WTC11 (cell line): ENCODE data around the gene LHPP. TPM values are rescaled to one million over a fixed set of nuclear protein-coding genes. Genes with fewer than 3 reads are reported as not detected.

ENCODE experiments used
- ATAC-seq: fragments of 200-7000 bp; cut with Tn5 transposase; 2 replicates; pipeline ENCODE4 v1.10.0; 2021; ENCODE audit warnings: mild to moderate bottlenecking, moderate library complexity
- CTCF ChIA-PET: fragments of 300-600 bp; sonication (Branson Sonifier 250); formaldehyde crosslinking; loops from one replicate; lab custom pipeline; 2021; ENCODE audit warnings: antibody characterized with exemption; lab: Charles Lee
- POLR2A ChIA-PET: fragments of 350-600 bp; sonication (Branson Sonifier 250); formaldehyde crosslinking; loops from one replicate; lab custom pipeline; 2021; ENCODE audit warnings: antibody characterized with exemption; lab: Charles Lee
- DNase-seq: peaks from one replicate; pipeline ENCODE4 v3.0.0; 2021; ENCODE audit warnings: low spot score
- H3K27ac Mint-ChIP-seq: 2 replicates; pipeline ENCODE4 v1.8.0; 2021; ENCODE audit warnings: mixed read lengths
- H3K27me3 Mint-ChIP-seq: 2 replicates; pipeline ENCODE4 v1.8.0; 2021; ENCODE audit warnings: low read depth, mild to moderate bottlenecking, moderate library complexity, mixed read lengths
- H3K36me3 Mint-ChIP-seq: 2 replicates; pipeline ENCODE4 v1.8.0; 2021; ENCODE audit warnings: mixed read lengths
- H3K4me1 Mint-ChIP-seq: 2 replicates; pipeline ENCODE4 v1.8.0; 2022; ENCODE audit warnings: mixed read lengths
- H3K4me3 Mint-ChIP-seq: 2 replicates; pipeline ENCODE4 v1.8.0; 2021; ENCODE audit warnings: mild to moderate bottlenecking, moderate library complexity, mixed read lengths
- H3K9me3 Mint-ChIP-seq: 2 replicates; pipeline ENCODE4 v1.8.0; 2021; ENCODE audit warnings: mixed read lengths
- CBFB ChIP-seq: sonication (generic); formaldehyde crosslinking; IDR thresholded peaks from 2 replicates; pipeline ENCODE4 v1.8.1; 2022; ENCODE audit warnings: mild to moderate bottlenecking, low read depth, missing genetic modification reagents
- CREB1 ChIP-seq: sonication (generic); formaldehyde crosslinking; IDR thresholded peaks from 2 replicates; pipeline ENCODE4 v1.8.0; 2023; ENCODE audit warnings: mild to moderate bottlenecking, missing genetic modification reagents
- FOXK1 ChIP-seq: sonication (generic); formaldehyde crosslinking; IDR thresholded peaks from 2 replicates; pipeline ENCODE4 v1.8.0; 2022; ENCODE audit warnings: mild to moderate bottlenecking, moderate library complexity, missing genetic modification reagents
- HMGA2 ChIP-seq: fragments of 250-450 bp; sonication (Bioruptor Pico); IDR thresholded peaks from 2 replicates; pipeline ENCODE4 v1.4.0; 2021; ENCODE audit warnings: mild to moderate bottlenecking, moderate library complexity
- KAT7 ChIP-seq: sonication (generic); formaldehyde crosslinking; IDR thresholded peaks from 2 replicates; pipeline ENCODE4 v1.8.1; 2023; ENCODE audit warnings: missing genetic modification reagents, mild to moderate bottlenecking, borderline replicate concordance
- OVOL2 ChIP-seq: fragments of 250-450 bp; sonication (Bioruptor Pico); IDR thresholded peaks from 2 replicates; pipeline ENCODE4 v1.9.0; 2021; ENCODE audit warnings: mild to moderate bottlenecking, borderline replicate concordance
- PRRX2 ChIP-seq: fragments of 250-450 bp; sonication (Bioruptor Pico); IDR thresholded peaks from 2 replicates; pipeline ENCODE4 v1.8.0; 2021; ENCODE audit warnings: mild to moderate bottlenecking
- RELA ChIP-seq: sonication (generic); formaldehyde crosslinking; IDR thresholded peaks from 2 replicates; pipeline ENCODE4 v1.8.1; 2022; ENCODE audit warnings: missing genetic modification reagents, mild to moderate bottlenecking, borderline replicate concordance
- SOX15 ChIP-seq: fragments of 250-450 bp; sonication (Bioruptor Pico); IDR thresholded peaks from 2 replicates; pipeline ENCODE4 v1.9.0; 2021; ENCODE audit warnings: mild to moderate bottlenecking
- TEAD4 ChIP-seq: sonication (generic); formaldehyde crosslinking; IDR thresholded peaks from 2 replicates; pipeline ENCODE4 v1.8.0; 2022; ENCODE audit warnings: mild to moderate bottlenecking, missing genetic modification reagents
- TP53 ChIP-seq: sonication (generic); formaldehyde crosslinking; IDR thresholded peaks from 2 replicates; pipeline ENCODE4 v1.8.1; 2023; ENCODE audit warnings: mild to moderate bottlenecking, missing genetic modification reagents
- ZNF219 ChIP-seq: sonication (generic); formaldehyde crosslinking; IDR thresholded peaks from 2 replicates; pipeline ENCODE4 v1.8.0; 2023; ENCODE audit warnings: missing genetic modification reagents, mild to moderate bottlenecking, borderline replicate concordance
- ZNF232 ChIP-seq: sonication (generic); formaldehyde crosslinking; IDR thresholded peaks from 2 replicates; pipeline ENCODE4 v1.8.0; 2022; ENCODE audit warnings: mild to moderate bottlenecking, missing genetic modification reagents
- ZNF416 ChIP-seq: fragments of 250-450 bp; sonication (Bioruptor Pico); IDR thresholded peaks from 2 replicates; pipeline ENCODE4 v1.9.0; 2021; ENCODE audit warnings: mild to moderate bottlenecking, inconsistent platforms
- total RNA-seq: library from RNA; stranded (reverse); gene quantifications from 3 replicates; pipeline ENCODE4 v1.2.3, GENCODE V29; 2021
- TF ChIP-seq, protein P1 (sequence below): sonication (generic); formaldehyde crosslinking; IDR thresholded peaks from 2 replicates; pipeline ENCODE4 v1.8.1; 2022; ENCODE audit warnings: mild to moderate bottlenecking, missing genetic modification reagents, moderate library complexity, borderline replicate concordance
- TF ChIP-seq, protein P2 (sequence below): fragments of 250-450 bp; sonication (Bioruptor Pico); IDR thresholded peaks from 2 replicates; pipeline ENCODE4 v1.9.0; 2021; ENCODE audit warnings: mild to moderate bottlenecking, borderline replicate concordance
- TF ChIP-seq, protein P3 (sequence below): sonication (generic); formaldehyde crosslinking; IDR thresholded peaks from 2 replicates; pipeline ENCODE4 v1.8.0; 2023; ENCODE audit warnings: missing genetic modification reagents, mild to moderate bottlenecking, borderline replicate concordance
- TF ChIP-seq, protein P4 (sequence below): sonication (generic); formaldehyde crosslinking; IDR thresholded peaks from 2 replicates; pipeline ENCODE4 v1.8.0; 2023; ENCODE audit warnings: mild to moderate bottlenecking, missing genetic modification reagents
- TF ChIP-seq, protein P5 (sequence below): sonication (generic); formaldehyde crosslinking; IDR thresholded peaks from 2 replicates; pipeline ENCODE4 v1.8.0; 2022; ENCODE audit warnings: mild to moderate bottlenecking, missing genetic modification reagents

LHPP gene
- total RNA-seq, 1 experiment from 2014 or later = 33.2 TPM

DNA sequence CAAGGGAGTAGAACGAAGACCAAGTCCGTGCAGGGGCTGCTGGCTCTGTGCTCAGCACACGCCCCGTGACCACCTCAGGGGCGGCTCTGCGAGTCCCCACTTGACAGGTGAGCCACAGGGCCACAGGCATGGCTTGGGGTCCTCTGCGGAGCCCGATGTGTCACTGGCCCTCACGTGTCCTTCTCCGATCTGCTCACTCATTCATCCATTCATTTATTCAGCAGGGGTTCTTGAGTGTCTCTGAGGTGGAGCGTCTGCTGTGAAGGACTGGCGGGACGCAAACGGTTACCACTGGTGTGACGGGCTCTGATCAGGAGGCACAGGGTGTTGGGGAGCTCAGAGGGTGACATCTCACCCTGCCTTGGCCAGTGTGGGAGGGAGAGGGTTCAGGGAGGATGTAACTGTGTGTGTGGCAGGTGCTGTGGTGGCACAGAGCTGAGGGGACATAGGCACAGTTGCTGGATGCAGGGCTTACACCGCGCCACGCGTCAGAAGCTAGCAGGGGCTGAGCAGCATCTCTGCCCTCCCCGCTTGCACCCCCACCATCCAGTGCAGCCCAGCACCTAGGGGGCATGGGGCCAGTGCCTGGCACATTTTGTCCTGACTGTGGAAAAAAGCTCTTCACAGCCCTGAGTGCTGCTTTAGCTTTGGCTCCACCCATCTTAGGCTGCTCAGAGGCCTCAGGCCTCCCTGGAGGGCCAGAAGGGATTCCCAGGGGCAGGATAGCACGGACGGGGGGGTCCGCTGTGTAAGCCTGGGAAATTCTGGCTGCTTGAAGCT lies 116.8 kb downstream of the LHPP start:
- peak overlapping the region; percentile 61; the same call in 1 of the 2 replicates for H3K27ac Mint-ChIP-seq
- H3K27me3 Mint-ChIP-seq = no peaks in the 10 kb centered on the region; the same call in 1 of the 2 replicates
- no peak for ATAC-seq
- H3K4me1 Mint-ChIP-seq = 0 out of 2 replicates have a peak, but pooled peaks cover 3% of the 10 kb centered on the region
- H3K4me3 Mint-ChIP-seq = no peak overlapping the region
- no peak for TF ChIP-seq CBFB (CRISPR knock-in tag)
- TF ChIP-seq RELA (CRISPR knock-in tag) = no peak
- no peak for TF ChIP-seq KAT7
- TF ChIP-seq, protein P1, sequence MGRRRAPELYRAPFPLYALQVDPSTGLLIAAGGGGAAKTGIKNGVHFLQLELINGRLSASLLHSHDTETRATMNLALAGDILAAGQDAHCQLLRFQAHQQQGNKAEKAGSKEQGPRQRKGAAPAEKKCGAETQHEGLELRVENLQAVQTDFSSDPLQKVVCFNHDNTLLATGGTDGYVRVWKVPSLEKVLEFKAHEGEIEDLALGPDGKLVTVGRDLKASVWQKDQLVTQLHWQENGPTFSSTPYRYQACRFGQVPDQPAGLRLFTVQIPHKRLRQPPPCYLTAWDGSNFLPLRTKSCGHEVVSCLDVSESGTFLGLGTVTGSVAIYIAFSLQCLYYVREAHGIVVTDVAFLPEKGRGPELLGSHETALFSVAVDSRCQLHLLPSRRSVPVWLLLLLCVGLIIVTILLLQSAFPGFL (CRISPR knock-in tag) = no peak
- TF ChIP-seq CREB1 (CRISPR knock-in tag) = no peak
- TF ChIP-seq, all 79 proteins: peak for 0
- CTCF ChIA-PET = interaction anchor here (0.9 to 1.7 kb wide), 3 partner anchors 13 to 92 kb away, joined by 3 to 7 read pairs (median 3); no protein-coding TSS in a partner anchor
- POLR2A ChIA-PET = no interaction called here
- Mint-ChIP-seq H3K9me3 (peaks cover 31% of the 10 kb centered on the region), H3K36me3 (peaks cover 14% of the 10 kb centered on the region)
- DNase-seq = no peak

DNA sequence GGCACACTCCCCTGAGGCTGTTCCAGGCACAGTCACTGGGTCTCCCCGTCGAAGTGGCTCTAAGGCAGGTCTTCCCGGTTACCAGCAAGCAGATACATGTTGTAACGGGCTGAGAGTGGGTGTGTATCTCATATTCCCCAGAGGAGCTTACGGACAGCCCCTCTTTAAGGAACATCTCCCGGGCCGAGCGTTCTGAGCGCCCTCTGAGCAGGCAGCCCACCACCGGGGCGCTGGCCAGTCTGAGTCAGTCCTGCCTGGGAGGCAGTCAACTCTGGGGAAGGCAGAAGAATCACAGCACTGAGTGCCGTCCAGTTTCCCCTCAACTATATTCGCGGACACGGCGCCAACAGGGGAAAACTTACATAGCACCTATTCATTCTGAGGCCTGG lies 117.4 kb downstream of the LHPP start:
- ChIA-PET POLR2A (no interaction called here), CTCF (interaction anchor here (0.9 to 1.7 kb wide), 3 partner anchors 13 to 92 kb away, joined by 3 to 7 read pairs (median 3); no protein-coding TSS in a partner anchor)
- Mint-ChIP-seq H3K4me1 (0 out of 2 replicates have a peak, but pooled peaks cover 3% of the 10 kb centered on the region), H3K27me3 (no peaks in the 10 kb centered on the region; the same call in 1 of the 2 replicates), H3K36me3 (peaks cover 14% of the 10 kb centered on the region), H3K4me3 (no peak overlapping the region), H3K9me3 (peaks cover 36% of the 10 kb centered on the region), H3K27ac (no peak overlapping the region)
- ATAC-seq = no peak
- no peak for DNase-seq
- TF ChIP-seq, protein P2, sequence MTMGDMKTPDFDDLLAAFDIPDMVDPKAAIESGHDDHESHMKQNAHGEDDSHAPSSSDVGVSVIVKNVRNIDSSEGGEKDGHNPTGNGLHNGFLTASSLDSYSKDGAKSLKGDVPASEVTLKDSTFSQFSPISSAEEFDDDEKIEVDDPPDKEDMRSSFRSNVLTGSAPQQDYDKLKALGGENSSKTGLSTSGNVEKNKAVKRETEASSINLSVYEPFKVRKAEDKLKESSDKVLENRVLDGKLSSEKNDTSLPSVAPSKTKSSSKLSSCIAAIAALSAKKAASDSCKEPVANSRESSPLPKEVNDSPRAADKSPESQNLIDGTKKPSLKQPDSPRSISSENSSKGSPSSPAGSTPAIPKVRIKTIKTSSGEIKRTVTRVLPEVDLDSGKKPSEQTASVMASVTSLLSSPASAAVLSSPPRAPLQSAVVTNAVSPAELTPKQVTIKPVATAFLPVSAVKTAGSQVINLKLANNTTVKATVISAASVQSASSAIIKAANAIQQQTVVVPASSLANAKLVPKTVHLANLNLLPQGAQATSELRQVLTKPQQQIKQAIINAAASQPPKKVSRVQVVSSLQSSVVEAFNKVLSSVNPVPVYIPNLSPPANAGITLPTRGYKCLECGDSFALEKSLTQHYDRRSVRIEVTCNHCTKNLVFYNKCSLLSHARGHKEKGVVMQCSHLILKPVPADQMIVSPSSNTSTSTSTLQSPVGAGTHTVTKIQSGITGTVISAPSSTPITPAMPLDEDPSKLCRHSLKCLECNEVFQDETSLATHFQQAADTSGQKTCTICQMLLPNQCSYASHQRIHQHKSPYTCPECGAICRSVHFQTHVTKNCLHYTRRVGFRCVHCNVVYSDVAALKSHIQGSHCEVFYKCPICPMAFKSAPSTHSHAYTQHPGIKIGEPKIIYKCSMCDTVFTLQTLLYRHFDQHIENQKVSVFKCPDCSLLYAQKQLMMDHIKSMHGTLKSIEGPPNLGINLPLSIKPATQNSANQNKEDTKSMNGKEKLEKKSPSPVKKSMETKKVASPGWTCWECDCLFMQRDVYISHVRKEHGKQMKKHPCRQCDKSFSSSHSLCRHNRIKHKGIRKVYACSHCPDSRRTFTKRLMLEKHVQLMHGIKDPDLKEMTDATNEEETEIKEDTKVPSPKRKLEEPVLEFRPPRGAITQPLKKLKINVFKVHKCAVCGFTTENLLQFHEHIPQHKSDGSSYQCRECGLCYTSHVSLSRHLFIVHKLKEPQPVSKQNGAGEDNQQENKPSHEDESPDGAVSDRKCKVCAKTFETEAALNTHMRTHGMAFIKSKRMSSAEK (CRISPR knock-in tag) = no peak
- TF ChIP-seq, protein P3, sequence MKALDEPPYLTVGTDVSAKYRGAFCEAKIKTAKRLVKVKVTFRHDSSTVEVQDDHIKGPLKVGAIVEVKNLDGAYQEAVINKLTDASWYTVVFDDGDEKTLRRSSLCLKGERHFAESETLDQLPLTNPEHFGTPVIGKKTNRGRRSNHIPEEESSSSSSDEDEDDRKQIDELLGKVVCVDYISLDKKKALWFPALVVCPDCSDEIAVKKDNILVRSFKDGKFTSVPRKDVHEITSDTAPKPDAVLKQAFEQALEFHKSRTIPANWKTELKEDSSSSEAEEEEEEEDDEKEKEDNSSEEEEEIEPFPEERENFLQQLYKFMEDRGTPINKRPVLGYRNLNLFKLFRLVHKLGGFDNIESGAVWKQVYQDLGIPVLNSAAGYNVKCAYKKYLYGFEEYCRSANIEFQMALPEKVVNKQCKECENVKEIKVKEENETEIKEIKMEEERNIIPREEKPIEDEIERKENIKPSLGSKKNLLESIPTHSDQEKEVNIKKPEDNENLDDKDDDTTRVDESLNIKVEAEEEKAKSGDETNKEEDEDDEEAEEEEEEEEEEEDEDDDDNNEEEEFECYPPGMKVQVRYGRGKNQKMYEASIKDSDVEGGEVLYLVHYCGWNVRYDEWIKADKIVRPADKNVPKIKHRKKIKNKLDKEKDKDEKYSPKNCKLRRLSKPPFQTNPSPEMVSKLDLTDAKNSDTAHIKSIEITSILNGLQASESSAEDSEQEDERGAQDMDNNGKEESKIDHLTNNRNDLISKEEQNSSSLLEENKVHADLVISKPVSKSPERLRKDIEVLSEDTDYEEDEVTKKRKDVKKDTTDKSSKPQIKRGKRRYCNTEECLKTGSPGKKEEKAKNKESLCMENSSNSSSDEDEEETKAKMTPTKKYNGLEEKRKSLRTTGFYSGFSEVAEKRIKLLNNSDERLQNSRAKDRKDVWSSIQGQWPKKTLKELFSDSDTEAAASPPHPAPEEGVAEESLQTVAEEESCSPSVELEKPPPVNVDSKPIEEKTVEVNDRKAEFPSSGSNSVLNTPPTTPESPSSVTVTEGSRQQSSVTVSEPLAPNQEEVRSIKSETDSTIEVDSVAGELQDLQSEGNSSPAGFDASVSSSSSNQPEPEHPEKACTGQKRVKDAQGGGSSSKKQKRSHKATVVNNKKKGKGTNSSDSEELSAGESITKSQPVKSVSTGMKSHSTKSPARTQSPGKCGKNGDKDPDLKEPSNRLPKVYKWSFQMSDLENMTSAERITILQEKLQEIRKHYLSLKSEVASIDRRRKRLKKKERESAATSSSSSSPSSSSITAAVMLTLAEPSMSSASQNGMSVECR = no peak
- TF ChIP-seq, protein P4, sequence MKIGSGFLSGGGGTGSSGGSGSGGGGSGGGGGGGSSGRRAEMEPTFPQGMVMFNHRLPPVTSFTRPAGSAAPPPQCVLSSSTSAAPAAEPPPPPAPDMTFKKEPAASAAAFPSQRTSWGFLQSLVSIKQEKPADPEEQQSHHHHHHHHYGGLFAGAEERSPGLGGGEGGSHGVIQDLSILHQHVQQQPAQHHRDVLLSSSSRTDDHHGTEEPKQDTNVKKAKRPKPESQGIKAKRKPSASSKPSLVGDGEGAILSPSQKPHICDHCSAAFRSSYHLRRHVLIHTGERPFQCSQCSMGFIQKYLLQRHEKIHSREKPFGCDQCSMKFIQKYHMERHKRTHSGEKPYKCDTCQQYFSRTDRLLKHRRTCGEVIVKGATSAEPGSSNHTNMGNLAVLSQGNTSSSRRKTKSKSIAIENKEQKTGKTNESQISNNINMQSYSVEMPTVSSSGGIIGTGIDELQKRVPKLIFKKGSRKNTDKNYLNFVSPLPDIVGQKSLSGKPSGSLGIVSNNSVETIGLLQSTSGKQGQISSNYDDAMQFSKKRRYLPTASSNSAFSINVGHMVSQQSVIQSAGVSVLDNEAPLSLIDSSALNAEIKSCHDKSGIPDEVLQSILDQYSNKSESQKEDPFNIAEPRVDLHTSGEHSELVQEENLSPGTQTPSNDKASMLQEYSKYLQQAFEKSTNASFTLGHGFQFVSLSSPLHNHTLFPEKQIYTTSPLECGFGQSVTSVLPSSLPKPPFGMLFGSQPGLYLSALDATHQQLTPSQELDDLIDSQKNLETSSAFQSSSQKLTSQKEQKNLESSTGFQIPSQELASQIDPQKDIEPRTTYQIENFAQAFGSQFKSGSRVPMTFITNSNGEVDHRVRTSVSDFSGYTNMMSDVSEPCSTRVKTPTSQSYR (CRISPR knock-in tag) = no peak
- no peak for TF ChIP-seq SOX15 (CRISPR knock-in tag)
- no peak for TF ChIP-seq OVOL2 (CRISPR knock-in tag)
- TF ChIP-seq FOXK1 = no peak
- no peak for TF ChIP-seq ZNF416 (CRISPR knock-in tag)
- no peak for TF ChIP-seq TEAD4 (CRISPR knock-in tag)
- TF ChIP-seq, protein P5, sequence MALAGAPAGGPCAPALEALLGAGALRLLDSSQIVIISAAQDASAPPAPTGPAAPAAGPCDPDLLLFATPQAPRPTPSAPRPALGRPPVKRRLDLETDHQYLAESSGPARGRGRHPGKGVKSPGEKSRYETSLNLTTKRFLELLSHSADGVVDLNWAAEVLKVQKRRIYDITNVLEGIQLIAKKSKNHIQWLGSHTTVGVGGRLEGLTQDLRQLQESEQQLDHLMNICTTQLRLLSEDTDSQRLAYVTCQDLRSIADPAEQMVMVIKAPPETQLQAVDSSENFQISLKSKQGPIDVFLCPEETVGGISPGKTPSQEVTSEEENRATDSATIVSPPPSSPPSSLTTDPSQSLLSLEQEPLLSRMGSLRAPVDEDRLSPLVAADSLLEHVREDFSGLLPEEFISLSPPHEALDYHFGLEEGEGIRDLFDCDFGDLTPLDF = no peak
- TF ChIP-seq PRRX2 (CRISPR knock-in tag) = no peak
- no peak for TF ChIP-seq HMGA2
- TF ChIP-seq ZNF219 (CRISPR knock-in tag) = no peak
- TF ChIP-seq TP53 = no peak
- TF ChIP-seq ZNF232 (CRISPR knock-in tag) = no peak
